HG03135 (cell line): ENCODE data around the gene PIP4K2C.
"Not testable (repeated sequence)": the region's sequence is repeated elsewhere in the genome, so short reads cannot be mapped to it uniquely, and the experiment has no call there.

Experiments
- ATAC-seq: cut with Tn5 transposase; IDR thresholded peaks from one replicate; pipeline ENCODE4 v1.9.1; 2021; ENCODE audit warnings: mild to moderate bottlenecking, moderate library complexity; ENCODE audit not compliant: unreplicated experiment

Gene PIP4K2C

GRCh38 chr12:57607958-57608663 is 17.1 kb downstream of the PIP4K2C start:
- ATAC-seq: no peak

- no peak for ATAC-seq
These were observed 18.2 kb downstream of the PIP4K2C start for GRCh38 chr12:57609101-57609780.

- no peak for ATAC-seq
These were observed 19.0 kb downstream of the PIP4K2C start for GRCh38 chr12:57609781-57610553.

GRCh38 chr12:57610554-57611107 is 19.6 kb downstream of the PIP4K2C start:
- ATAC-seq: no peak

- ATAC-seq: no peak
These were observed 20.3 kb downstream of the PIP4K2C start, which contains the start of gene ARHGEF25 for GRCh38 chr12:57611108-57611826. ARHGEF25 (plus strand) TSS chr12:57611435; CDS start chr12:57611895, 460 bp downstream.

- ATAC-seq: no peak
These were observed 21.1 kb downstream of the PIP4K2C start for GRCh38 chr12:57611827-57612710.

- no peak for ATAC-seq
These were observed 21.9 kb downstream of the PIP4K2C start for GRCh38 chr12:57612711-57613426.

- no peak for ATAC-seq
These were observed 22.6 kb downstream of the PIP4K2C start for GRCh38 chr12:57613427-57614109.

GRCh38 chr12:57614178-57614947 is 23.4 kb downstream of the PIP4K2C start:
- no peak for ATAC-seq

GRCh38 chr12:57614948-57615500 is 24.0 kb downstream of the PIP4K2C start:
- no peak for ATAC-seq

GRCh38 chr12:57615637-57616036 is 24.6 kb downstream of the PIP4K2C start:
- ATAC-seq: no peak

- no peak for ATAC-seq
These were observed 25.6 kb downstream of the PIP4K2C start for GRCh38 chr12:57616383-57617101.

- ATAC-seq: no peak
These were observed 26.9 kb downstream of the PIP4K2C start for GRCh38 chr12:57617942-57618341.

- not testable (repeated sequence) for ATAC-seq
These were observed 27.4 kb downstream of the PIP4K2C start for GRCh38 chr12:57618431-57618830.

- ATAC-seq: no peak
These were observed 28.0 kb downstream of the PIP4K2C start for GRCh38 chr12:57618966-57619433.

GRCh38 chr12:57619434-57620244 is 28.6 kb downstream of the PIP4K2C start:
- ATAC-seq: no peak
